Medulla oblongata (tissue), 1 donor: Measurements from ENCODE around the gene MYCBP2.
"Not testable (repeated sequence)": the region's sequence is repeated elsewhere in the genome, so short reads cannot be mapped to it uniquely, and the experiment has no call there.

Source experiments
- DNase-seq: peaks from one replicate; pipeline ENCODE4 v3.0.0-alpha.2; 2015; ENCODE audit errors: extremely low spot score

MYCBP2 gene

DNA sequence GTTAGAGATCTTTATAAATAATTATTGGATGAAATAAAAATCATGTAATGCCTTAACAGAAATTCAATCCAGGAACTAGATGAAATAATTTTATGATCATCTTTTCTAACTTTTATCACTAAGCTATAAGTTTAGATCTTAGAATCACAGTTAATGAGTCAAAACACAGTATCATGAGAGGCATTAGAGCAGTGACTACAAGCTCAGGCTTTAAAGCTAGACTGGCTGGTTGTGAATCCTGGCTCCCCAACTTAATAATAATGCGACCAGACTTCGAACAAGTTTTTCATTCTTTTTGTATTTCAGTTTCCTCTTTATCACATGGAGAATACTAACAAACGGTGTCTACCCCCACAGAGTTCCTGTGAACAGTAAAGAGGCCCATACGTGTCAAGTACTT lies 108.6 kb downstream of the MYCBP2 start:
- no peak for DNase-seq

- no peak for DNase-seq
These were observed 111.4 kb downstream of the MYCBP2 start for GRCh38 chr13:77215543-77215942.

- no peak for DNase-seq
These were observed 113.2 kb downstream of the MYCBP2 start for GRCh38 chr13:77213644-77214043.

DNA sequence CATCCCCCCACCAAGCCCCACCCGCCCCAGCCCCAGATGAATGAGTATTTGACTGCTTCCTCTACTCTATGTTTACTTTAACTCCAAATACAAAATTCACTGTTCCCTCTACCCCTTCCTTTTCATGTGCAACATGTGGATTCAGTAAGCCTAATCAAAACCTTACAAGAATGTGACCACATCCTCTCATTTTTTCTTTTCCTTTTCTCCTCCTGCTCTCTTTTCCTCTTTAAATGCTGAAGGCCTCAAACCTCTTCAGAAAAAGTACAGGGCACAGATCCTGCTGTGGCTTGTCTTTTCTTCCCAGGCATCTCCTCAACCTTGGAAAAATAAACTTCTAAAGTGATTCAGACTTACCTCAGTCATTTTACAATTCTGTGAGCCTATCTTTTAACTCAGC lies 119.0 kb downstream of the MYCBP2 start:
- DNase-seq = no peak

DNA sequence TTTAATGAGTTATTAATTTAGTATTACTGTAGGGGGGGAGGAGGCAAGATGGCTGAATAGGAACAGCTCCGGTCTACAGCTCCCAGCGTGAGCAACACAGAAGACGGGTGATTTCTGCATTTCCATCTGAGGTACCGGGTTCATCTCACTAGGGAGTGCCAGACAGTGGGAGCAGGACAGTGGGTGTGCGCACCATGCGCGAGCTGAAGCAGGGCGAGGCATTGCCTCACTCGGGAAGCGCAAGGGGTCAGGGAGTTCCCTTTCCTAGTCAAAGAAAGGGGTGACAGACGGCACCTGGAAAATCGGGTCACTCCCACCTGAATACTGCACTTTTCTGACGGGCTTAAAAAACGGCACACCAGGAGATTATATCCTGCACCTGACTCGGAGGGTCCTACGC lies 127.9 kb downstream of the MYCBP2 start:
- DNase-seq = not testable (repeated sequence)

- no peak for DNase-seq
These were observed 130.8 kb downstream of the MYCBP2 start for GRCh38 chr13:77196052-77196618.

- DNase-seq = no peak
These were observed 136.4 kb downstream of the MYCBP2 start for GRCh38 chr13:77190349-77190958.

- DNase-seq = no peak
These were observed 141.2 kb downstream of the MYCBP2 start for GRCh38 chr13:77185721-77186120.

- no peak for DNase-seq
These were observed 142.4 kb downstream of the MYCBP2 start for GRCh38 chr13:77184455-77184854.

- DNase-seq = no peak
These were observed 146.9 kb downstream of the MYCBP2 start for GRCh38 chr13:77180011-77180410.

- DNase-seq = no peak
These were observed 149.2 kb downstream of the MYCBP2 start for GRCh38 chr13:77177646-77178045.

DNA sequence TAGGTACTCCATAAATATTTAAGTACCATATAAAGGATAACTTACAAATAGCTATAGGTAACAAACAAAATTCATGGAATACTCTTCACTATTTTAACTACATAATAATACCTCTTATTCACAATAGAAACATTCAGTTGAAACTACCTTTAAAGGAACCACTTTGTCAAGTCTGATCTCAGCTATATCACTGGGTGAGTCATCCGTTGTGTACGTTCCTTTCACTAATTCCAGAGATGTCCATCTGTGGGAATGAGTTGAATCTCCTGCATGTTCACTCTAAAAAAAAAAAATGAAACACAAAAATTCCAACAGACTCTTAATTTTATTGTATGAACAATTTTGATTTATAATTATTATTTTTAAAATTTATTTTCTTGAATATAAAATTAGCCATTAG lies 150.5 kb downstream of the MYCBP2 start:
- no peak for DNase-seq

GRCh38 chr13:77172650-77173049 lies 154.2 kb downstream of the MYCBP2 start:
- DNase-seq = no peak

DNA sequence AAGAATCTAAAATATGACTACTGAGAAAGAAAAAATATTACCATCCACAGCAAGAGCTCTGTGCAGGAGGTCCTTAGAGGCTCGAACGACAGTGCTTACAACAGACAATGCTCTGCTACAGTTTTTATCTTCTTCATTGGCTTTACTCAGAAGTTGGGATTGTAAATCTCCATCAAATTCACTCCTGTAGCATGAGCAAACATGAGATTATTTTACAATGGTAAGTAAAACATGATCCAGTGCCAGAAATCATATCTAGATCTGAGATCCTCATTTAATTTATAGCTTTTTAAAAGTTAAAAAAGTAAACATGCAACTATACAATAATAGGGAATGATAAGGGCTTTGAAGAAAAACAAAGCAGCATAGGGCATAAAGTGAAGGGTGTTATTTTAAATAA lies 155.4 kb downstream of the MYCBP2 start:
- DNase-seq = no peak

GRCh38 chr13:77168237-77168636 lies 158.7 kb downstream of the MYCBP2 start:
- no peak for DNase-seq

- DNase-seq = no peak
These were observed 176.2 kb downstream of the MYCBP2 start for GRCh38 chr13:77150651-77151050.

DNA sequence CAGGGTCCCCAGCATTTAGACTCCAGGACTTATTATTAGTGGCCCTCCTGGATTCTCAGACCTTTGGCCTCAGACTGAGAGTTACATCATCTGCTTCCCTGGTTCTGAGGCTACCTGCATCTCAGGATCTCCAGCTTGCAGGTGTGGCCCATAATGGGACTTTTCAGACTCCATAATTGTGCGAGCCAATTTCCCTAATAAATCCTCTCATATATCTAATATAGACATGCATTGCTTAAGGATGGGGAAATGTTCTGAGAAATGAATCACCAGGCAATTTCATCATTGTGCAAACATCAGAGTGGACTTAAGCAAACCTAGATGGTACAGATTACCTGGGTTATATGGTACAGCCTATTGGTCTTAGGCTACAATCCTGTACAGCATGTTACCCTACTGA lies 183.5 kb downstream of the MYCBP2 start:
- DNase-seq = no peak

DNA sequence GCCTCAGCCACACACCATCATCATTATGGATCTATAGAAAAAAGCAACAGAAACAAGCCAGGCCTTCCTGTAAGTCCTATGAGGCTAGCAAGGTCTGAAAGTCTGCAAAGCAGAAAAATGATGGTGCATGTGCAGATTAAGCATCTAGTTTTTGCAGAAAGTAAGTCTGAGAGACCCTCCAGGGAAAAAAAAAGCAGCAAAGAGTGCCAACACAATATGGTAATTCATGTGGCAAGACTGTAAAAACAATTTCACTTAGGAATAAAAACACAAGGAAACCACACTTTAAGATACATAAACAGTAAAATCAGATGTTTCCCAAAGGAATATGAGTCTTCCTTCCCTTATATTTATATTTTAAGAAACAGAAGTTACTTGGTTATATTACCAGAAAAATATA lies 187.6 kb downstream of the MYCBP2 start:
- DNase-seq = no peak

GRCh38 chr13:77138813-77139212 lies 188.1 kb downstream of the MYCBP2 start:
- no peak for DNase-seq

DNA sequence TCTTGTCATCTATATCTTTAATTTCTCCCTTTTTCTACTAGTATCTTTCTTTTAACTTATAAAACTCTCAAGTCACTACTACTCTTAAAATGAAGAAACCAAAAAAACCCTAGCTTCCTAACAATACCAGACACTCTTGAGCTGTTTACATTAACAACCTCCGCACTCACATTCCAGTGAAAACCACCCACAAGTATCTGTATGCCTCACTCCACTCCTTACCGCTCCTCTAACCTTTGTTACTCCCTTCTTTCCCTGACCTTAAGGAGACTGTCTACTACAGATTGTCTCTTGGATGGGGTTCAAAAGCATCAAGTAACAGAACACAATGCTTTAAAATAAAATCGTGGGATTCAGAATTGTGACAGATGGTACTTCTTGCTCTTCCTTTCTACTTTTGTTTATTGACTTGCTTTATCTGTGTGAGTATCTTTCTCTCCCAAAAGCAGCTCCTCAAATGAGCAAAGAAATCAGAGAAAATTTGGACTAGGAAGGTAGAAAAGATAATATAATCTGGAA lies 189.9 kb downstream of the MYCBP2 start:
- DNase-seq = no peak

DNA sequence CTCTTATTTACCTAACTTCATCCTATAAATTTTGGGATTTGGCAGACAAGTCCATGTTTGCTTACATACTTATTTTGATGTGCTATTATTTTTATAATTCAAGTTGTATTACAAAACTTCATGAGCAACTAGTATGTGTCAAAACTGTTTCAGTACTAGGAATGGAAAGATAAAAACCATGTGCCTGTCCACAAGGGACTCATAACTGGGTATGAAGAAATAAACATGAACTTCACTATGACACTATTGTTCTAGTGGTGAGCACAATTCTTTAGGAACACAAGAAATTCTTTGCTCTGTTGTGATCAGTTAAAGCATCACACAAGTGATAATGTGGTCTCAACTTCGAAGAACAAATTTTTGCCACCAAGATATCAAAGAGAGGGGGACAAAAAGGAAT lies 202.5 kb downstream of the MYCBP2 start:
- DNase-seq = no peak

DNA sequence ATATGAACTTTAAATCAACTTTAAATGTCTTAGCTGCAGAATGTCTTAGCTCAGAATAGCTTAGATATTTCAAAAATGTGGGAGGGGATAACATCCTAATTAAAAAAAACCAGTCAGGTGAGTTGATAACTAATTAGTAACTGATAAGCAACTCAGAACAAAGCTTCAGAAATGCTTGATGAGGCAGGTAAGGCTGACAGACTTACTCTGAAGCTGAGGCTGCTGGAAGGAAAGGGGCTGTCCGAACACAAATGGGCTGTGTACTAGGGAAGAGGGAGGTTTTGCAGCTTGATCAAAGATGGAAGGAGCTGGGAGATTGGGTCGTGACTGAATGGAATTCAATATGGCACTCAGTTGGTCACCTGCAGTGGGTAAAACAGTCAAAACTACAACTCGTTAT lies 208.8 kb downstream of the MYCBP2 start:
- no peak for DNase-seq

DNA sequence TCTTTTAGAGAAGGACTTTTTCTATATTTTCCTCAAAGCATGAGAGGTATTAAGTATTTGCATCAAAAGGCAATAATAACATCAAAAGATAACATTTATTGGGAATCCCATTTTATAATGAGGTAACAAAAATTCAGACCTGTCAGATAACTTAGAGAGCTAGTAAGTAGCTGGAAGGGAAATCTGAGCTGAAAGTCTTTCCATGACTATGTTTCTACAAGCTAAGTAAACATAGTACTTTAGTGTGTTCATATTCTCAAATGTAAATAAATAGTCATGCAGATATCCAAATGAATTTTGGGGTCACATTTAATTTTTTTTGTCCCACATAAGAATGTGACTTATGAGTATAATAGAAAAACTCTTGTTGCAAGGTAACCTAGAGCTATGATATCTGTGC lies 212.6 kb downstream of the MYCBP2 start:
- DNase-seq = no peak

GRCh38 chr13:77113496-77113895 lies 213.4 kb downstream of the MYCBP2 start:
- DNase-seq = no peak
